ENCODE measurements around the gene RABL3. TPM values are rescaled to one million over a fixed set of nuclear protein-coding genes. Genes with fewer than 3 reads are reported as not detected.
"Not testable (repeated sequence)": the region's sequence is repeated elsewhere in the genome, so short reads cannot be mapped to it uniquely, and the experiment has no call there.

The RABL3 gene
- total RNA-seq, 3 donors from 2014 or later, result 20.6 to 35.4 (median 22.3) TPM

- no peak for DNase-seq (ENCODE audit: low spot score in 2 of 2)
- Histone ChIP-seq H3K36me3 (no peaks in the 10 kb centered on the region), H3K4me1 (peaks cover 0 to 12% of the 10 kb centered on the region in 2 donors), H3K9me3 (peaks cover 0 to 4% of the 10 kb centered on the region in 2 donors), H3K27me3 (no peaks in the 10 kb centered on the region), H3K27ac (no peak overlapping the region), H3K4me3 (peak overlapping the region; percentile 69 to 97 (median 91))
- intact Hi-C loops (cut with DNase I; ENCODE audit: low total_unique reads), result no loop called here
- TF ChIP-seq POLR2A (IDR thresholded peaks at IDR 0.05), result no peak
- no peak for TF ChIP-seq POLR2AphosphoS5 (IDR thresholded peaks at IDR 0.05)
- TF ChIP-seq CTCF (IDR thresholded peaks at IDR 0.05), result no peak
Observed at GRCh38 chr3:120741320-120741719, 996 bp downstream of the RABL3 start.

- H3K9me3 ChIP-seq; H3K4me1 ChIP-seq; H3K27ac ChIP-seq; intact Hi-C loops (cut with DNase I; ENCODE audit: low total_unique reads); H3K36me3 ChIP-seq; DNase-seq (ENCODE audit: low spot score in 2 of 2); H3K27me3 ChIP-seq; H3K4me3 ChIP-seq: not testable (repeated sequence)
Observed at GRCh38 chr3:120738006-120738405, 4.3 kb downstream of the RABL3 start.

DNA sequence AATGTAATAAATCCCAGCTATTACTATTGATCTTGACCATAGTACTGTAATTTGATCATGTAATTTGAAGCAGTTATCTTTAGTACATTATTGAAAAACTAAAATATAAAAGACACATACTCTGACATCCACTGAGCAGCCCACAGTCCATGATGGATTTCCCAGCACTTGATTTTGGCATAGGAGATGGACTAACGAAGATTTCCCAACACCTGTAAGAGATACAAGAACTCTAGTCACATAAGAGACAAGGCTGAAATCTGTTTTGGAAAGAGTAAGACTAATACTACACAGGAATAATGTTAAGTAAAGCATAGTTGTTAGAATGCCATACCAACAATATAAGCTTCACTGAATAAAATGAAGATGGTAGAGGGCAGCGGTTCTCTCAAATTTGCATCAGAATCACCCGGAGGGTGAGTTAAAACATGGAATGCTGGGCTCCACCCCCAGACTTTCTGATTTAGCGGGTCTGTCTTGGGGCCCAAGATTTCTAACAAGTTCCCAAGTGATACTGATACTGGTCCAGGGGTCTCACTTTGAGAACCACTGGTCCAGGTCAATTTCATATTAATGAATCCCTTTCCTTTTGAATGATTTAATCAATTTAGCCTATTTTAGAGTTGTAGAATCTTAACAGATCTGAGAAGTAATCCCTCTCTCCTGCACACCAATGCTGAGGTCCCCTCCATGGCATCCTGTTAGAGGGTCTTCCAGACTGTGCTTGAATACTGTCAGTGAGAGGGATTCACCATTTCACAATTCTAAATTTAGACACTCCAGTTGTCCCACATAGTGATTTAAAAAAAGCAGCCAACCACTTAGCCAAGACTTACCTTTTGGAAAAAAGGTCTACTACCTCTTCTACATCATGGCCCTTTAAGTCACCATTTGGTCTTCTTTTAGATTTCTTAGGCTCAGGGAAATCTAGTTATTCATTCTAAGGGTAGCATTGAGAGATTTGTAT lies 11.5 kb downstream of the RABL3 start:
- no peak overlapping the region for H3K4me3 ChIP-seq
- no peaks in the 10 kb centered on the region for H3K9me3 ChIP-seq
- DNase-seq (ENCODE audit: low spot score in 2 of 2), result no peak
- no peaks in the 10 kb centered on the region for H3K27me3 ChIP-seq
- H3K27ac ChIP-seq, result no peak overlapping the region
- TF ChIP-seq POLR2AphosphoS5 (IDR thresholded peaks at IDR 0.05) (no peak), POLR2A (IDR thresholded peaks at IDR 0.05) (no peak), CTCF (IDR thresholded peaks at IDR 0.05) (no peak)
- no peaks in the 10 kb centered on the region for H3K36me3 ChIP-seq
- intact Hi-C loops (cut with DNase I; ENCODE audit: low total_unique reads), result no loop called here
- H3K4me1 ChIP-seq, result no peaks in the 10 kb centered on the region

DNA sequence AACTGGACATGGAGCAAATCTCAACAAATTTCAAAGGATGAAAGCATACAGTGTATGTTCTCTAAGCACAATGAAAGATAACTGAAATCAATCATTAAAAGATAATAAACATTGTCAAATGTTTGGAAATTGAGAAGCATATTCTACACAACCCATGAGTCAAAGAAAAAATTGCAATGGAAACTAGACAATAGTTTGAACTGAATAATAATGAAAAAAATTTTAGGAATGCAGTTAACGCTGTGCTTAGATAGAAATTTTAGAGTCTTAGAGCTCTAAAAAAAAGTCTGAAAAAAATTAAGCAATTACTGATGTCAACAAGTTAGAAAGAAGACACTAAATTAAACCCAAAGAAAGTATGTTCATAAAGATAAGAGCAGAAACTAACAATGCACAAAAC lies 15.5 kb downstream of the RABL3 start:
- DNase-seq (ENCODE audit: low spot score in 2 of 2), result no peak
- intact Hi-C loops (cut with DNase I; ENCODE audit: low total_unique reads), result no loop called here
- no peaks in the 10 kb centered on the region for H3K4me1 ChIP-seq
- no peaks in the 10 kb centered on the region for H3K36me3 ChIP-seq
- H3K9me3 ChIP-seq, result no peaks in the 10 kb centered on the region
- no peak for TF ChIP-seq POLR2AphosphoS5 (IDR thresholded peaks at IDR 0.05)
- no peak for TF ChIP-seq CTCF (IDR thresholded peaks at IDR 0.05)
- TF ChIP-seq POLR2A (IDR thresholded peaks at IDR 0.05), result no peak
- no peak overlapping the region for H3K4me3 ChIP-seq
- H3K27ac ChIP-seq, result no peak overlapping the region
- H3K27me3 ChIP-seq, result no peaks in the 10 kb centered on the region

DNA sequence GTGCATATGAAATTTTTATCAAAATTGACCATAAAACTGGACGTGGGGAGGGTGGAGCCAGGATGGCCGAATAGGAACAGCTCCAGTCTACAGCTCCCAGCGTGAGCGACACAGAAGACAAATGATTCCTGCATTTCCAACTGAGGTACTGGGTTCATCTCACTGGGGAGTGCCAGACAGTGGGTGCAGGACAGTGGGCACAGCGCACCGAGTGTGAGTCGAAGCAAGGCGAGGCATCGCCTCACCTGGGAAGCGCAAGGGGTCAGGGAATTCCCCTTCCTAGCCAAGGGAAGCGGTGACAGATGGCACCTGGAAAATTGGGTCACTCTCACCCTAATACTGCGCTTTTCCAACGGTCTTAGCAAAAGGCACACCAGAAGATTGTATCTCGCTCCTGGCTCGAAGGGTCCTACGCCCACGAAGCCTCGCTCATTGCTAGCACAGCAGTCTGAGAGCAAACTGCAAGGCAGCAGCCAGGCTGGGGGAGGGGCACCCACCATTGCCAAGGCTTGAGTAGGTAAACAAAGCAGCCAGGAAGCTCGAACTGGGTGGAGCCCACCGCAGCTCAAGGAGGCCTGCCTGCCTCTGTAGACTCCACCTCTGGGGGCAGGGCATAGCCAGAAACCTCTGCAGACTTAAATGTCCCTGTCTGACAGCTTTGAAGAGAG lies 23.0 kb downstream of the RABL3 start:
- H3K27me3 ChIP-seq; H3K9me3 ChIP-seq; intact Hi-C loops (cut with DNase I; ENCODE audit: low total_unique reads); H3K4me1 ChIP-seq; H3K36me3 ChIP-seq: not testable (repeated sequence)
- TF ChIP-seq POLR2AphosphoS5 (IDR thresholded peaks at IDR 0.05), result peak in 1 of 3 donors; percentile 18
- H3K27ac ChIP-seq, result peak overlapping the region in 1 of 2 donors; percentile 68
- peak; percentile 40 to 74 for DNase-seq (ENCODE audit: low spot score in 2 of 2)
- H3K4me3 ChIP-seq, result peak overlapping the region in 2 of 3 donors; percentile 51 to 60

GRCh38 chr3:120713262-120713661 lies 29.1 kb downstream of the RABL3 start:
- H3K9me3 ChIP-seq, result no peaks in the 10 kb centered on the region
- H3K27me3 ChIP-seq, result no peaks in the 10 kb centered on the region

More at GRCh38 chr3:120713262-120713661, 29.1 kb downstream of the RABL3 start:
- TF ChIP-seq POLR2AphosphoS5 (IDR thresholded peaks at IDR 0.05), result no peak
- no peak for TF ChIP-seq CTCF (IDR thresholded peaks at IDR 0.05)
- TF ChIP-seq POLR2A (IDR thresholded peaks at IDR 0.05), result no peak
- intact Hi-C loops (cut with DNase I; ENCODE audit: low total_unique reads), result no loop called here
- Histone ChIP-seq H3K4me1 (no peaks in the 10 kb centered on the region), H3K27ac (no peak overlapping the region), H3K36me3 (no peaks in the 10 kb centered on the region), H3K4me3 (no peak overlapping the region)
- no peak for DNase-seq (ENCODE audit: low spot score in 2 of 2)

Data from breast epithelium (tissue), 4 donors.